H1 (cell line): ENCODE results near the gene DGKD. TPM values are rescaled to one million over a fixed set of nuclear protein-coding genes. Genes with fewer than 3 reads are reported as not detected.

Experiments used
- CTCF ChIA-PET: fragments of 300-600 bp; sonication (Branson Sonifier 250); formaldehyde crosslinking; loops from one replicate; lab custom pipeline; 2021; ENCODE audit not compliant: partially characterized antibody; lab: Charles Lee
- POLR2A ChIA-PET: fragments of 300-600 bp; sonication (Branson Sonifier 250); formaldehyde crosslinking; loops from one replicate; lab custom pipeline; 2021; ENCODE audit warnings: inconsistent platforms; ENCODE audit not compliant: partially characterized antibody; lab: Charles Lee
- DNase-seq, 2 experiments: peaks; one replicate each; pipeline versions ENCODE4 v3.0.0 to v3.0.0-alpha.2; 2010 to 2022; ENCODE audit warnings: low spot score in 2 of 2, low read depth in 1 of 2, mixed read lengths in 1 of 2
- FAIRE-seq: peaks from 2 replicates; lab custom pipeline; 2011; peaks lifted over from hg19 to GRCh38; lab: Jason Lieb, UNC
- H2AFZ ChIP-seq: 2 replicates; pipeline ENCODE4 v1.8.1; 2012; ENCODE audit warnings: low read length, inconsistent platforms
- H2AK5ac ChIP-seq: 2 replicates; pipeline ENCODE4 v1.6.1; 2013; ENCODE audit warnings: low read depth, low read length
- H2BK120ac ChIP-seq: replicated peaks from 2 replicates; pipeline ENCODE3; 2013; ENCODE audit warnings: low read depth, low read length, inconsistent platforms
- H2BK12ac ChIP-seq: 2 replicates; pipeline ENCODE4 v1.6.1; 2013; ENCODE audit warnings: low read depth, low read length
- H2BK15ac ChIP-seq: 2 replicates; pipeline ENCODE4 v1.6.1; 2013; ENCODE audit warnings: low read length
- H2BK20ac ChIP-seq: 2 replicates; pipeline ENCODE4 v1.6.1; 2013; ENCODE audit warnings: low read length
- H2BK5ac ChIP-seq: 2 replicates; pipeline ENCODE4 v1.6.1; 2013; ENCODE audit warnings: low read depth, low read length
- H3K14ac ChIP-seq: 2 replicates; pipeline ENCODE4 v1.6.1; 2013; ENCODE audit warnings: inconsistent platforms; ENCODE audit not compliant: insufficient read length
- H3K18ac ChIP-seq: 2 replicates; pipeline ENCODE4 v1.6.1; 2013; ENCODE audit warnings: low read length; ENCODE audit errors: extremely low read depth
- H3K23ac ChIP-seq: 2 replicates; pipeline ENCODE4 v1.6.1; 2013; ENCODE audit warnings: inconsistent platforms; ENCODE audit not compliant: insufficient read length
- H3K23me2 ChIP-seq: 2 replicates; pipeline ENCODE4 v1.6.1; 2013; ENCODE audit warnings: low read depth, low read length
- H3K27ac ChIP-seq: 2 replicates; pipeline ENCODE4 v1.6.1; 2011; ENCODE audit warnings: low read depth, low read length, inconsistent platforms
- H3K27me3 ChIP-seq, 4 experiments: replicated peaks in 1 of 4; 1 replicate in 1 of 4; 2 replicates in 3 of 4; pipeline versions ENCODE4 v1.6.1 to v1.8.1; 2011 to 2013; ENCODE audit warnings: low read length in 3 of 4, mild to moderate bottlenecking in 3 of 4, inconsistent platforms in 2 of 4, mixed read lengths in 2 of 4, moderate library complexity in 1 of 4; ENCODE audit not compliant: control insufficient read depth in 3 of 4, insufficient read depth in 3 of 4; ENCODE audit errors: extremely low read depth in 1 of 4
- H3K36me3 ChIP-seq, 4 experiments: 2 replicates each; pipeline versions ENCODE4 v1.6.1 to v1.8.1; 2011 to 2013; ENCODE audit warnings: mild to moderate bottlenecking in 4 of 4, low read length in 3 of 4, moderate library complexity in 2 of 4, control low read depth in 1 of 4, inconsistent platforms in 1 of 4; ENCODE audit not compliant: insufficient read depth in 4 of 4, control insufficient read depth in 2 of 4
- H3K4ac ChIP-seq: replicated peaks from 2 replicates; pipeline ENCODE3; 2013; ENCODE audit warnings: low read length, low read depth, mixed read lengths, inconsistent platforms; ENCODE audit not compliant: insufficient read length
- H3K4me1 ChIP-seq, 4 experiments: replicated peaks in 1 of 4; 1 replicate in 1 of 4; 2 replicates in 3 of 4; pipeline versions ENCODE4 v1.6.1 to v1.8.1; 2011 to 2013; ENCODE audit warnings: low read length in 3 of 4, inconsistent platforms in 2 of 4, mixed read lengths in 1 of 4; ENCODE audit not compliant: insufficient read depth in 4 of 4, control insufficient read depth in 3 of 4
- H3K4me2 ChIP-seq, 2 experiments: 2 replicates each; pipeline versions ENCODE4 v1.6.1 to v1.8.1; 2011 to 2013; ENCODE audit warnings: low read depth in 2 of 2, low read length in 2 of 2, control low read depth in 1 of 2, inconsistent platforms in 1 of 2, mild to moderate bottlenecking in 1 of 2; ENCODE audit not compliant: insufficient read depth in 1 of 2
- H3K4me3 ChIP-seq, 4 experiments: fragments of 200-600, 300-600 bp in 1 of 4; sonication (generic), shearing (Covaris generic), sonication (Bioruptor Twin) in 1 of 4; 2 replicates each; pipeline versions ENCODE4 v1.5.1 to v1.8.1; 2011 to 2016; ENCODE audit warnings: low read length in 4 of 4, low read depth in 3 of 4, control low read depth in 2 of 4, inconsistent platforms in 2 of 4, mild to moderate bottlenecking in 2 of 4, mixed read lengths in 1 of 4, moderate library complexity in 1 of 4; ENCODE audit not compliant: insufficient read depth in 2 of 4; ENCODE audit errors: extremely low read depth in 1 of 4
- H3K56ac ChIP-seq: replicated peaks from 2 replicates; pipeline ENCODE3; 2013; ENCODE audit warnings: low read depth, mild to moderate bottlenecking, mixed read lengths, low read length, inconsistent platforms; ENCODE audit not compliant: insufficient read length
- H3K79me1 ChIP-seq: 2 replicates; pipeline ENCODE4 v1.6.1; 2013; ENCODE audit warnings: low read depth, low read length, control low read depth
- H3K79me2 ChIP-seq, 2 experiments: 2 replicates each; pipeline versions ENCODE4 v1.6.1 to v1.8.1; 2012 to 2013; ENCODE audit warnings: low read length in 2 of 2, mild to moderate bottlenecking in 2 of 2, inconsistent platforms in 1 of 2; ENCODE audit not compliant: insufficient read depth in 2 of 2, control insufficient read depth in 1 of 2
- H3K9ac ChIP-seq, 4 experiments: replicated peaks in 1 of 4; 1 replicate in 1 of 4; 2 replicates in 3 of 4; pipeline versions ENCODE4 v1.6.1 to v1.8.1; 2011 to 2013; ENCODE audit warnings: low read depth in 3 of 4, low read length in 3 of 4, control low read depth in 2 of 4, mild to moderate bottlenecking in 2 of 4, moderate library complexity in 2 of 4, inconsistent platforms in 1 of 4; ENCODE audit errors: extremely low read depth in 1 of 4
- H3K9me3 ChIP-seq, 2 experiments: 2 replicates each; pipeline versions ENCODE4 v1.6.1 to v1.8.1; 2012 to 2013; ENCODE audit warnings: mild to moderate bottlenecking in 2 of 2, moderate library complexity in 2 of 2, control low read depth in 1 of 2, inconsistent platforms in 1 of 2, low read depth in 1 of 2, low read length in 1 of 2, mixed read lengths in 1 of 2; ENCODE audit not compliant: insufficient read depth in 2 of 2
- H4K20me1 ChIP-seq, 2 experiments: replicated peaks in 1 of 2; 2 replicates each; pipeline versions ENCODE3 to v1.8.1; 2011 to 2013; ENCODE audit warnings: inconsistent platforms in 2 of 2, low read length in 2 of 2, mild to moderate bottlenecking in 1 of 2; ENCODE audit not compliant: insufficient read depth in 2 of 2, control insufficient read depth in 1 of 2
- H4K5ac ChIP-seq: 2 replicates; pipeline ENCODE4 v1.6.1; 2013; ENCODE audit warnings: low read length, low read depth, mixed read lengths, inconsistent platforms; ENCODE audit not compliant: insufficient read length
- H4K8ac ChIP-seq: 2 replicates; pipeline ENCODE4 v1.8.0; 2013; ENCODE audit warnings: mild to moderate bottlenecking, moderate library complexity, low read length, inconsistent platforms; ENCODE audit not compliant: insufficient read depth; ENCODE audit errors: extremely low read depth
- H4K91ac ChIP-seq: replicated peaks from 2 replicates; pipeline ENCODE3; 2013; ENCODE audit warnings: low read length, mixed read lengths, inconsistent platforms; ENCODE audit not compliant: insufficient read length
- CBX5 ChIP-seq: fragments of 300-800, 300-1000 bp; sonication (generic); IDR thresholded peaks from 2 replicates; pipeline ENCODE4 v1.7.1; 2016; ENCODE audit warnings: antibody characterized with exemption, low read length, low read depth
- CEBPB ChIP-seq: IDR thresholded peaks from 2 replicates; pipeline ENCODE4 v1.6.1; 2012; ENCODE audit warnings: low read depth, low read length
- CREB1 ChIP-seq: IDR thresholded peaks from 2 replicates; pipeline ENCODE4 v1.6.1; 2012; ENCODE audit warnings: inconsistent platforms
- JUN ChIP-seq: IDR thresholded peaks from 2 replicates; pipeline ENCODE4 v1.6.1; 2011; ENCODE audit warnings: low read depth, mild to moderate bottlenecking, improper control_type of control experiment, low read length
- NANOG ChIP-seq: IDR thresholded peaks from 2 replicates; pipeline ENCODE4 v1.6.1; 2011; ENCODE audit warnings: low read length, low read depth, mild to moderate bottlenecking, inconsistent platforms; ENCODE audit not compliant: insufficient read depth, poor library complexity, severe bottlenecking
- PHF8 ChIP-seq: fragments of 200-600 bp; sonication (generic); conservative IDR thresholded peaks from 2 replicates; pipeline ENCODE4 v1.7.1; 2012; ENCODE audit warnings: low read depth, mild to moderate bottlenecking, inconsistent platforms, low read length, moderate library complexity
- POU5F1 ChIP-seq: IDR thresholded peaks from 2 replicates; pipeline ENCODE4 v1.6.1; 2011; ENCODE audit warnings: low read depth, mild to moderate bottlenecking, low read length, moderate library complexity
- RBBP5 ChIP-seq: IDR thresholded peaks from 2 replicates; pipeline ENCODE4 v1.7.1; 2012; ENCODE audit warnings: low read depth, mild to moderate bottlenecking, inconsistent platforms, low read length, moderate library complexity, borderline replicate concordance
- RXRA ChIP-seq: IDR thresholded peaks from 2 replicates; pipeline ENCODE4 v1.6.1; 2011; ENCODE audit warnings: low read depth, mild to moderate bottlenecking, low read length, moderate library complexity; ENCODE audit not compliant: insufficient read depth
- SAP30 ChIP-seq: fragments of 300-600 bp; sonication (generic); IDR thresholded peaks from 2 replicates; pipeline ENCODE4 v1.7.1; 2012; ENCODE audit warnings: low read length, moderate library complexity, mild to moderate bottlenecking, inconsistent platforms; ENCODE audit not compliant: insufficient read depth, insufficient replicate concordance
- SIN3A ChIP-seq, 2 experiments: IDR thresholded peaks in 1 of 2; conservative IDR thresholded peaks in 1 of 2; 2 replicates each; pipeline ENCODE4 v1.6.1; 2011 to 2012; ENCODE audit warnings: low read length in 2 of 2, improper control_type of control experiment in 1 of 2, low read depth in 1 of 2, mild to moderate bottlenecking in 1 of 2
- TEAD4 ChIP-seq: IDR thresholded peaks from 2 replicates; pipeline ENCODE4 v1.6.1; 2012; ENCODE audit warnings: low read depth, low read length, inconsistent platforms, mixed read lengths
- ZNF274 ChIP-seq: IDR thresholded peaks from 2 replicates; pipeline ENCODE4 v1.7.0; 2012; ENCODE audit warnings: low read length, borderline replicate concordance; ENCODE audit errors: extremely low read depth
- WGBS, 2 experiments: shearing (Covaris generic) in 1 of 2; methylation state at CpG; one replicate each; pipeline versions ENCODE4 v1.1.6 to v1.1.7; 2013 to 2015; ENCODE audit warnings: low lambda C conversion rate in 2 of 2, mixed read lengths in 2 of 2, inconsistent platforms in 1 of 2, low coverage in 1 of 2, missing lambda C conversion rate in 1 of 2; ENCODE audit not compliant: insufficient replicate concordance in 2 of 2, insufficient coverage in 1 of 2, insufficient read length in 1 of 2; ENCODE audit errors: extremely low coverage in 1 of 2, missing lambda C conversion rate in 1 of 2; 5-methylcytosine and 5-hydroxymethylcytosine counted together
- polyA plus RNA-seq, 7 experiments: library from polyadenylated mRNA; depleted of rRNA in 3 of 7; stranded (reverse) in 5 of 7; unstranded in 2 of 7; fragments of >200 nt in 5 of 7; fragments of 200-250 nt in 2 of 7; gene quantifications; 1 replicate in 5 of 7; 2 replicates in 1 of 7; 4 replicates in 1 of 7; pipeline versions ENCODE4 v1.2.1 to v1.2.3, GENCODE V29; 2011 to 2013; ENCODE audit warnings: missing spikeins in 2 of 7, mixed read lengths in 2 of 7
- total RNA-seq: library from RNA; stranded (reverse); fragmentation: NEBNext Ultra II Directional; extraction: Animal tissue kit (Norgen Biotek cat#: 25700); gene quantifications from 2 replicates; pipeline ENCODE4 v1.2.1, GENCODE V29; 2021
- TF ChIP-seq, protein P1 (sequence below): IDR thresholded peaks from 2 replicates; pipeline ENCODE4 v1.6.1; 2011; ENCODE audit warnings: low read depth, mild to moderate bottlenecking, low read length; ENCODE audit not compliant: insufficient read depth

Gene DGKD
- total and polyA plus RNA-seq, 2 of the 8 experiments (the other 6 are each of a cell fraction or from before 2014, with no cell fraction given), result 7.7 to 30.9 TPM

DNA sequence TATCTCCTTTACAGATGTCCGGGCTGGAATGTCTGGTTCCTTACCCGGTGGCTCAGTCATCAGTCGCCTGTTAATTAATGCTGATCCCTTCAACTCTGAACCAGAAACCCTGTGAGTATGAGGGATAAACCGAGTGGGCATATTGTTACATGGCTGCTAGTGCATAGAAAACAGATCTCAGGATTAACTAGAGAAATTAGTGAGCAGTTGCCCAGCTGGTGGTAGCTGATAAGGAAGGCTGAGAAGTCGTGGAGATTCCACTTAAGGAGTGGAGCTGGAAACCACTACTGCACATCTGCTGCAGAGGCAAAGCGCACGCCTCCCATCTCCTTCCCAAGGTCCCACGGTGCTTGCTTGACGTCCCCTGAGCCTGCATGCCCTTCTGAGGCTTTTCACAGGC is 97.7 kb downstream of the DGKD start:
- no peaks in the 10 kb centered on the region for H3K9me3 ChIP-seq
- H3K18ac ChIP-seq, result no peak overlapping the region
- H4K8ac ChIP-seq, result no peak overlapping the region
- H4K91ac ChIP-seq, result no peak overlapping the region
- no peak overlapping the region for H4K5ac ChIP-seq
- H3K36me3 ChIP-seq, result peaks cover 0 to 6% (median 3%) of the 10 kb centered on the region in 4 experiments; a peak in 3 of 8 replicates
- no peaks in the 10 kb centered on the region for H3K23me2 ChIP-seq
- H2BK5ac ChIP-seq, result no peak overlapping the region
- H3K56ac ChIP-seq, result no peak overlapping the region
- no peak overlapping the region for H2AFZ ChIP-seq
- H3K27me3 ChIP-seq, result no peaks in the 10 kb centered on the region
- ChIA-PET CTCF (interaction anchor here (1.8 kb wide), 1 partner anchor 13 kb away, joined by 4 read pairs; no protein-coding TSS in a partner anchor), POLR2A (no interaction called here)
- 90% methylated on average over 9 of the region's 9 CpGs; no CpG with 5 or more reads in 1 of the 2 experiments for WGBS, 2 experiments
- no peaks in the 10 kb centered on the region for H3K79me1 ChIP-seq
- TF ChIP-seq, protein P1, sequence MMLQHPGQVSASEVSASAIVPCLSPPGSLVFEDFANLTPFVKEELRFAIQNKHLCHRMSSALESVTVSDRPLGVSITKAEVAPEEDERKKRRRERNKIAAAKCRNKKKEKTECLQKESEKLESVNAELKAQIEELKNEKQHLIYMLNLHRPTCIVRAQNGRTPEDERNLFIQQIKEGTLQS, result no peak
- TF ChIP-seq SAP30, result no peak
- TF ChIP-seq PHF8, result no peak
- no peak for TF ChIP-seq RBBP5
- no peak for TF ChIP-seq POU5F1
- no peak for TF ChIP-seq ZNF274
- no peak for TF ChIP-seq RXRA
- no peak for TF ChIP-seq NANOG
- no peak for TF ChIP-seq TEAD4
- no peak for TF ChIP-seq CREB1
- TF ChIP-seq CEBPB, result no peak
- no peak for TF ChIP-seq CBX5
- TF ChIP-seq SIN3A (conservative IDR thresholded peaks at IDR 0.05 in 1 of 2, IDR thresholded peaks at IDR 0.05 in 1 of 2; ENCODE audit: low read depth in 1 of 2, low read length in 2 of 2), result no peak
- no peak for TF ChIP-seq JUN
- H3K9ac ChIP-seq, result no peak overlapping the region
- H2AK5ac ChIP-seq, result no peak overlapping the region
- H3K4me3 ChIP-seq, result no peak overlapping the region
- H3K79me2 ChIP-seq, result no peaks in the 10 kb centered on the region
- FAIRE-seq, result no peak
- no peak overlapping the region for H3K4me2 ChIP-seq
- no peak overlapping the region for H3K14ac ChIP-seq
- no peak overlapping the region for H2BK15ac ChIP-seq
- H3K4ac ChIP-seq, result no peak overlapping the region
- H3K4me1 ChIP-seq, result no peaks in the 10 kb centered on the region; a peak in 1 of 7 replicates
- H4K20me1 ChIP-seq, result no peaks in the 10 kb centered on the region
- no peak overlapping the region for H3K23ac ChIP-seq
- H2BK120ac ChIP-seq, result no peak overlapping the region
- DNase-seq, result no peak
- no peak overlapping the region for H2BK20ac ChIP-seq
- no peak overlapping the region for H2BK12ac ChIP-seq
- H3K27ac ChIP-seq, result no peak overlapping the region
